Measurements from ENCODE around the gene SMPD2. TPM values are rescaled to one million over a fixed set of nuclear protein-coding genes. Genes with fewer than 3 reads are reported as not detected.

The SMPD2 gene
- total RNA-seq, 1 experiment from 2014 or later = 14.7 TPM

- ATAC-seq = no peak
- BruUV-seq (replicated peaks) = no TSS peak
- ChIA-PET RAD21 (ENCODE audit: low non-redundant PET in 1 of 2, low total read pairs in 2 of 2, uncharacterized antibody in 2 of 2, unreplicated experiment in 2 of 2) (no interaction called here), POLR2A (no interaction called here), CTCF (interaction anchor here (0.7 kb wide), 1 partner anchor 49 kb away, joined by 4 read pairs; no protein-coding TSS in a partner anchor)
- Histone ChIP-seq H3K27me3 (ENCODE audit: insufficient read depth, low read length) (no peaks in the 10 kb centered on the region), H4K20me1 (ENCODE audit: insufficient read depth) (no peaks in the 10 kb centered on the region), H3K9ac (ENCODE audit: low read length) (no peak overlapping the region), H3K79me2 (ENCODE audit: insufficient read depth, low read length) (no peaks in the 10 kb centered on the region), H3K4me3 (replicated peaks in 1 of 2; ENCODE audit: low read depth in 1 of 2, low read length in 2 of 2) (no peak overlapping the region), H3K27ac (ENCODE audit: low read depth, low read length) (no peak overlapping the region), H3K4me2 (ENCODE audit: low read length) (no peak overlapping the region), H2AFZ (ENCODE audit: low read depth, low read length, poor library complexity, severe bottlenecking) (no peak overlapping the region), H3K36me3 (ENCODE audit: control insufficient read depth in 1 of 2, insufficient read depth in 2 of 2, low read length in 2 of 2) (no peaks in the 10 kb centered on the region), H3K4me1 (ENCODE audit: control insufficient read depth in 1 of 2, insufficient read depth in 2 of 2, low read length in 2 of 2) (peaks cover 0 to 2% of the 10 kb centered on the region in 2 experiments; a peak in 2 of 4 replicates), H3K9me2 (ENCODE audit: insufficient read depth) (no peaks in the 10 kb centered on the region), H3K9me3 (ENCODE audit: control insufficient read depth in 1 of 2, insufficient read depth in 1 of 2, low read depth in 1 of 2, low read length in 2 of 2) (no peaks in the 10 kb centered on the region)
- TF ChIP-seq EGR1 (IDR thresholded peaks at IDR 0.05; ENCODE audit: low read depth) (no peak), SRF (IDR thresholded peaks at IDR 0.05; ENCODE audit: low read depth) (no peak), JUND (IDR thresholded peaks at IDR 0.05) (no peak), POLR2AphosphoS5 (IDR thresholded peaks at IDR 0.05; ENCODE audit: low read depth, low read length) (no peak), POLR2A (IDR thresholded peaks at IDR 0.05; ENCODE audit: borderline replicate concordance, extremely low read depth, insufficient read depth, insufficient read length) (no peak), ZNF274 (IDR thresholded peaks at IDR 0.05; ENCODE audit: low read depth, low read length) (no peak), MAX (IDR thresholded peaks at IDR 0.05) (no peak)
- no peak for DNase-seq (ENCODE audit: low read depth, low spot score)
- intact Hi-C loops (cut with micrococcal nuclease) = no loop called here
Observed at GRCh38 chr6:109434456-109434855, 6.1 kb upstream of the SMPD2 start.

- Histone ChIP-seq H3K9me2 (ENCODE audit: insufficient read depth) (no peaks in the 10 kb centered on the region), H3K4me2 (ENCODE audit: low read length) (no peak overlapping the region), H2AFZ (ENCODE audit: low read depth, low read length, poor library complexity, severe bottlenecking) (no peak overlapping the region), H3K27ac (ENCODE audit: low read depth, low read length) (no peak overlapping the region), H3K9ac (ENCODE audit: low read length) (no peak overlapping the region), H3K4me3 (replicated peaks in 1 of 2; ENCODE audit: low read depth in 1 of 2, low read length in 2 of 2) (no peak overlapping the region), H3K9me3 (ENCODE audit: control insufficient read depth in 1 of 2, insufficient read depth in 1 of 2, low read depth in 1 of 2, low read length in 2 of 2) (no peaks in the 10 kb centered on the region), H3K79me2 (ENCODE audit: insufficient read depth, low read length) (no peaks in the 10 kb centered on the region), H3K27me3 (ENCODE audit: insufficient read depth, low read length) (no peaks in the 10 kb centered on the region), H3K36me3 (ENCODE audit: control insufficient read depth in 1 of 2, insufficient read depth in 2 of 2, low read length in 2 of 2) (no peaks in the 10 kb centered on the region), H4K20me1 (ENCODE audit: insufficient read depth) (no peaks in the 10 kb centered on the region), H3K4me1 (ENCODE audit: control insufficient read depth in 1 of 2, insufficient read depth in 2 of 2, low read length in 2 of 2) (peaks cover 4 to 12% of the 10 kb centered on the region in 2 experiments; a peak in 3 of 4 replicates)
- TF ChIP-seq CBX3 (IDR thresholded peaks at IDR 0.05; ENCODE audit: low read depth) = no peak
- RAD21 ChIA-PET (ENCODE audit: low non-redundant PET in 1 of 2, low total read pairs in 2 of 2, uncharacterized antibody in 2 of 2, unreplicated experiment in 2 of 2) = no interaction called here
- ATAC-seq = no peak
- BruUV-seq (replicated peaks) = no TSS peak
- DNase-seq (ENCODE audit: low read depth, low spot score) = no peak
- POLR2A ChIA-PET = no interaction called here
- intact Hi-C loops (cut with micrococcal nuclease) = no loop called here
- CTCF ChIA-PET = no interaction called here
Observed at GRCh38 chr6:109436041-109436440, 4.5 kb upstream of the SMPD2 start.

All from HCT116 (cell line).